ENCODE data around the gene PLCD4.

Gene PLCD4

GRCh38 chr2:218671654-218672566 lies 64.2 kb downstream of the PLCD4 start, which contains the start of the genes RNF25 and STK36:
Gene RNF25 (minus strand): TSS chr2:218672002. CDS start chr2:218671970, 32 bp downstream.
Gene STK36 (plus strand): TSS chr2:218672086. CDS start chr2:218672830, 744 bp downstream.
- DNase-seq, result peak; percentile 65

DNA sequence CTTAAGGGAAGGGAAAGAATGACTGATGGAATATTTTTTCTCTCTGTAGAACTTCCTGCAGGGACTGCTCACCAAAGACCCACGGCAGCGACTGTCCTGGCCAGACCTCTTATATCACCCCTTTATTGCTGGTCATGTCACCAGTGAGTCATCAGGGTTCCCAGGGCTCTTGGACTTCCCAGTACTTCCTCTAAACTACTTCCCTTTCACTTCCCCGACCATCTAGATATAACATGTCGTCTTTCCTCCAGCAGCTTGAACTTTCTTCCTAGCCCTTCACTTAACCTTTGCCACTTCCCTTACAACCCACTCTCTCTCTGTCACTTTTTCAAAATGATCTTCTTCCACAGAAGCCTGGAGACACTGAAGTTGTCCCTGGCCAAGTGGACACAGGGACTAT lies 71.4 kb downstream of the PLCD4 start:
- no peak for DNase-seq

- no peak for DNase-seq
These were observed 72.4 kb downstream of the PLCD4 start for GRCh38 chr2:218680061-218680460.

Data from NCI-H2107 (cell line).